Peyer's patch (tissue), 4 donors: ENCODE measurements around the gene CEP78. TPM values are rescaled to one million over a fixed set of nuclear protein-coding genes. Genes with fewer than 3 reads are reported as not detected.

Experiments
- DNase-seq, 3 donors: peaks; one replicate each; pipeline ENCODE4 v3.0.0-alpha.2; 2017 to 2019
- H3K27ac ChIP-seq, 4 donors: fragments of 200-600 bp; sonication (generic); one replicate each; pipeline ENCODE4 v1.5.1; 2016 to 2019
- H3K27me3 ChIP-seq, 2 donors: fragments of 200-600 bp; sonication (generic); one replicate each; pipeline ENCODE4 v1.5.1; 2019
- H3K36me3 ChIP-seq, 3 donors: fragments of 200-600 bp; sonication (generic); one replicate each; pipeline ENCODE4 v1.5.1; 2016 to 2019
- H3K4me1 ChIP-seq, 4 donors: fragments of 200-600 bp; sonication (generic); one replicate each; pipeline ENCODE4 v1.5.1; 2016 to 2019
- H3K4me3 ChIP-seq, 4 donors: fragments of 200-600 bp; sonication (generic); 1 replicate in 3 of 4; 2 replicates in 1 of 4; pipeline ENCODE4 v1.5.1; 2016 to 2019; ENCODE audit warnings: mild to moderate bottlenecking in 1 of 4
- H3K9me3 ChIP-seq, 4 donors: fragments of 200-600 bp; sonication (generic); one replicate each; pipeline ENCODE4 v1.5.1; 2016 to 2019; ENCODE audit warnings: mild to moderate bottlenecking in 1 of 4
- POLR2A ChIP-seq, 2 donors: fragments of 450-650 bp; IDR thresholded peaks; one replicate each; pipeline ENCODE4 v1.5.1; 2017; ENCODE audit warnings: antibody characterized with exemption in 2 of 2, mild to moderate bottlenecking in 2 of 2, moderate library complexity in 2 of 2
- total RNA-seq, 4 donors: library from RNA; depleted of rRNA; stranded (reverse); fragments of >200 nt; gene quantifications; one replicate each; pipeline ENCODE4 v1.1.0, GENCODE V29; 2016
- TF ChIP-seq, protein P1 (sequence below), 6 experiments: fragments of 450-650 bp in 4 of 6; fragments of 200-600 bp in 2 of 6; sonication (generic) in 1 of 6; IDR thresholded peaks; one replicate each; pipeline ENCODE4 v1.5.1; 2017 to 2019; ENCODE audit warnings: antibody characterized with exemption in 6 of 6, mild to moderate bottlenecking in 3 of 6, moderate library complexity in 1 of 6

Gene CEP78
- total RNA-seq, 4 donors from 2014 or later, result 5.4 to 19.0 (median 6.5) TPM

- no peak overlapping the region for H3K4me3 ChIP-seq
- H3K27me3 ChIP-seq, result no peaks in the 10 kb centered on the region
- no peaks in the 10 kb centered on the region for H3K9me3 ChIP-seq
- peaks cover 0 to 4% (median 0%) of the 10 kb centered on the region in 4 donors for H3K4me1 ChIP-seq
- no peak for DNase-seq
- no peak for TF ChIP-seq POLR2A (IDR thresholded peaks at IDR 0.05)
- TF ChIP-seq, protein P1, sequence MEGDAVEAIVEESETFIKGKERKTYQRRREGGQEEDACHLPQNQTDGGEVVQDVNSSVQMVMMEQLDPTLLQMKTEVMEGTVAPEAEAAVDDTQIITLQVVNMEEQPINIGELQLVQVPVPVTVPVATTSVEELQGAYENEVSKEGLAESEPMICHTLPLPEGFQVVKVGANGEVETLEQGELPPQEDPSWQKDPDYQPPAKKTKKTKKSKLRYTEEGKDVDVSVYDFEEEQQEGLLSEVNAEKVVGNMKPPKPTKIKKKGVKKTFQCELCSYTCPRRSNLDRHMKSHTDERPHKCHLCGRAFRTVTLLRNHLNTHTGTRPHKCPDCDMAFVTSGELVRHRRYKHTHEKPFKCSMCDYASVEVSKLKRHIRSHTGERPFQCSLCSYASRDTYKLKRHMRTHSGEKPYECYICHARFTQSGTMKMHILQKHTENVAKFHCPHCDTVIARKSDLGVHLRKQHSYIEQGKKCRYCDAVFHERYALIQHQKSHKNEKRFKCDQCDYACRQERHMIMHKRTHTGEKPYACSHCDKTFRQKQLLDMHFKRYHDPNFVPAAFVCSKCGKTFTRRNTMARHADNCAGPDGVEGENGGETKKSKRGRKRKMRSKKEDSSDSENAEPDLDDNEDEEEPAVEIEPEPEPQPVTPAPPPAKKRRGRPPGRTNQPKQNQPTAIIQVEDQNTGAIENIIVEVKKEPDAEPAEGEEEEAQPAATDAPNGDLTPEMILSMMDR (IDR thresholded peaks at IDR 0.05), result no peak
- H3K36me3 ChIP-seq, result no peaks in the 10 kb centered on the region
- H3K27ac ChIP-seq, result no peak overlapping the region
Measured at GRCh38 chr9:78291240-78291925, 55.5 kb downstream of the CEP78 start.

DNA sequence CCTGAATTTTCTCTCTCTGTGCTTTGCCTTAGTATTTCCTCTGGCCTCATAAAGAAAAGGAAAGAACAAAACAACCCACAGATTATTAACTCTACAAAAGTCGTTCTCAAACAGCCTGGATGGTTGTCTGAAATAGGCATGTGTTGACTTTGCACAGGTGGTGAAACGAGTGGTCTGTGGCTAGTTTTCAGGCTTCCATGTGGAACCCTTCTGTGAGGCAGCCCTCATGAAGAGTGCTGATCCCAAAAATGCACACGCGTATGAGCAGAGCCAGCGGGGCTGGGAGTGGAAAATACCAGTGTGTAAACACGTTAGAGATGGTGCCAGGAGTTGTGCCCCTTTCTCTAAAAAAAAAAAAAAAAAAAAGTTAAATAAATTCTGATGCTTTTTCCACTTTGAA lies 56.2 kb downstream of the CEP78 start:
- TF ChIP-seq, protein P1 (IDR thresholded peaks at IDR 0.05), result no peak
- no peak for TF ChIP-seq POLR2A (IDR thresholded peaks at IDR 0.05)
- no peak for DNase-seq
- Histone ChIP-seq H3K27me3 (no peaks in the 10 kb centered on the region), H3K9me3 (no peaks in the 10 kb centered on the region), H3K36me3 (no peaks in the 10 kb centered on the region), H3K4me3 (no peak overlapping the region), H3K27ac (no peak overlapping the region), H3K4me1 (peaks cover 0 to 9% (median 0%) of the 10 kb centered on the region in 4 donors)

DNA sequence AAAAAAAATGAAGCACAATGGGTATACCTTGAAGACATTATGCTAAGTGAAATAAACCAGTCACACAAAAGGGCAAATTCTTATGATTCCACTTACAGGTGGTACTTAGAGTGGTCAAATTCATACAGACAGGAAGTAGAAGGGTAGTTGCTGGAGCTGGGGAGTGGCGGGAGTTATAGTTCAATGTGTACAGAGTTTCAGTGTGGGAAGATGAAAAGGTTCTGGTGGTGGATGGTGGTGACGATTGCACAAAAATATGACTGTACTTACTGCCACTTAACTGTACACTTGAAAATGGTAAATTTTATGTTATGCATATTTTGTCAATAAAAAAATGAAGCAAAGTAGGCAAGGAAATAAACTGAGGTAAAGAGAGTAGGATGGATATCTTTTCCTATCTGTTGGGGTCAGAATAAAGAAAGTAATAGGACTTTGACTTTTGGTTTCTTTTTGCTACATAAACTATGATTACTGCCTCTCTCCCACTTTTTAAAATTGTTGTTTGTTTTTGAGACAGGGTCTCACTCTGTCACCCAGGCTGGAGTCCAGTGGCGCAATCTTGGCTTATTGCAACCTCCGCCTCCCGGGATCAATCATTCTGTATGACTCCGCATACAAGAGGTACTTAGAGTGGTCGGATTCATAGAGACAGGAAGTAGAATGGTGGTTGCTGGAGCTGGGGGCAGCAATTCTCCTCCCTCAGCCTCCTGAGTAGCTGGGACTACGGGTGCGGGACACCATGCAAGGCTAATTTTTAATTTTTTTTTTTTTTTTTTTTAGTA lies 57.0 kb downstream of the CEP78 start:
- H3K4me1 ChIP-seq, result peaks cover 0 to 16% (median 4%) of the 10 kb centered on the region in 4 donors
- no peak for TF ChIP-seq POLR2A (IDR thresholded peaks at IDR 0.05)
- TF ChIP-seq, protein P1 (IDR thresholded peaks at IDR 0.05), result no peak
- no peaks in the 10 kb centered on the region for H3K36me3 ChIP-seq

GRCh38 chr9:78294290-78295176 lies 58.7 kb downstream of the CEP78 start:
- no peak overlapping the region for H3K4me3 ChIP-seq
- H3K27me3 ChIP-seq, result no peaks in the 10 kb centered on the region
- no peak for TF ChIP-seq POLR2A (IDR thresholded peaks at IDR 0.05)
- TF ChIP-seq, protein P1 (IDR thresholded peaks at IDR 0.05), result no peak
- peaks cover 0 to 22% (median 7%) of the 10 kb centered on the region in 4 donors for H3K4me1 ChIP-seq
- no peaks in the 10 kb centered on the region for H3K9me3 ChIP-seq
- DNase-seq, result no peak
- H3K36me3 ChIP-seq, result no peaks in the 10 kb centered on the region
- no peak overlapping the region for H3K27ac ChIP-seq

More for the DNA sequence above, 57.0 kb downstream of the CEP78 start:
- no peaks in the 10 kb centered on the region for H3K9me3 ChIP-seq
- no peak for DNase-seq
- no peak overlapping the region for H3K4me3 ChIP-seq
- no peaks in the 10 kb centered on the region for H3K27me3 ChIP-seq
- H3K27ac ChIP-seq, result no peak overlapping the region

- Histone ChIP-seq H3K4me3 (no peak overlapping the region), H3K4me1 (peaks cover 0 to 22% (median 7%) of the 10 kb centered on the region in 4 donors), H3K36me3 (no peaks in the 10 kb centered on the region), H3K27ac (no peak overlapping the region), H3K27me3 (no peaks in the 10 kb centered on the region), H3K9me3 (no peaks in the 10 kb centered on the region)
- no peak for TF ChIP-seq POLR2A (IDR thresholded peaks at IDR 0.05)
- TF ChIP-seq, protein P1 (IDR thresholded peaks at IDR 0.05), result no peak
- no peak for DNase-seq
Measured at GRCh38 chr9:78295177-78295575, 59.3 kb downstream of the CEP78 start.
